GM18508 (cell line): ENCODE measurements around the gene MOV10.
"Not testable (repeated sequence)": the region's sequence is repeated elsewhere in the genome, so short reads cannot be mapped to it uniquely, and the experiment has no call there.

Experiments used
- ATAC-seq: cut with Tn5 transposase; IDR thresholded peaks from one replicate; pipeline ENCODE4 v1.9.1; 2021; ENCODE audit warnings: moderate number of reproducible peaks; ENCODE audit not compliant: insufficient read depth, unreplicated experiment

MOV10 gene

GRCh38 chr1:112728306-112728971 lies 54.0 kb downstream of the MOV10 start:
- not testable (repeated sequence) for ATAC-seq

DNA sequence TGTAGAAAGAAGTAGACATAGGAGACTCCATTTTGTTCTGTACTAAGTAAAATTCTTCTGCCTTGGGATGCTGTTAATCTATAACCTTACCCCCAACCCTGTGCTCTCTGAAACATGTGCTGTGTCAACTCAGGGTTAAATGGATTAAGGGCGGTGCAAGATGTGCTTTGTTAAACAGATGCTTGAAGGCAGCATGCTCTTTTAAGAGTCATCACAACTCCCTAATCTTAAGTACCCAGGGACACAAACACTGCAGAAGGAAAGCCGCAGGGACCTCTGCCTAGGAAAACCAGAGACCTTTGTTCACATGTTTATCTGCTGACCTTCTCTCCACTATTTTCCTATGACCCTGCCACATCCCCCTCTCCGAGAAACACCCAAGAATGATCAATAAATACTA lies 54.6 kb downstream of the MOV10 start:
- ATAC-seq = not testable (repeated sequence)

GRCh38 chr1:112729909-112730308 lies 55.5 kb downstream of the MOV10 start:
- ATAC-seq = no peak

- ATAC-seq = no peak
These were observed 57.0 kb downstream of the MOV10 start for GRCh38 chr1:112731451-112731850.

GRCh38 chr1:112735752-112736151 lies 61.3 kb downstream of the MOV10 start:
- ATAC-seq = no peak

DNA sequence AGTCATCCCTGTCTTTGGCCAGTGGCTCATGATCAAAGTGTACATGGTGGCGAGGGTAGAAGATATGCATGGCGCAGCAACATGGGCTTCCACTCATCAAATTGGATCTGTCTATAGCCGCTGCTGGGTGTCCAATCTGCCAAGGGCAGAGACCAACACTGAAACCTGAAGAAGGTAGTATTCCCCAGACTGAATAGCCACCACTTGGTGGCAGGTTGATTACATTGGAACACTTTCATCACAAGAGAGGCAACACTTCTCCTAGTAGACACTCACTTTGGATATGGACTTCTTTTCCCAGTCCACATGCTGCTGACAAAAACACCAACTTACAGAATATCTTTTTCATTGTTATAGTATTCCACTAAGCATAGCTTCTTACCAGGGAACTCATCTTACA lies 63.1 kb downstream of the MOV10 start:
- ATAC-seq = no peak

DNA sequence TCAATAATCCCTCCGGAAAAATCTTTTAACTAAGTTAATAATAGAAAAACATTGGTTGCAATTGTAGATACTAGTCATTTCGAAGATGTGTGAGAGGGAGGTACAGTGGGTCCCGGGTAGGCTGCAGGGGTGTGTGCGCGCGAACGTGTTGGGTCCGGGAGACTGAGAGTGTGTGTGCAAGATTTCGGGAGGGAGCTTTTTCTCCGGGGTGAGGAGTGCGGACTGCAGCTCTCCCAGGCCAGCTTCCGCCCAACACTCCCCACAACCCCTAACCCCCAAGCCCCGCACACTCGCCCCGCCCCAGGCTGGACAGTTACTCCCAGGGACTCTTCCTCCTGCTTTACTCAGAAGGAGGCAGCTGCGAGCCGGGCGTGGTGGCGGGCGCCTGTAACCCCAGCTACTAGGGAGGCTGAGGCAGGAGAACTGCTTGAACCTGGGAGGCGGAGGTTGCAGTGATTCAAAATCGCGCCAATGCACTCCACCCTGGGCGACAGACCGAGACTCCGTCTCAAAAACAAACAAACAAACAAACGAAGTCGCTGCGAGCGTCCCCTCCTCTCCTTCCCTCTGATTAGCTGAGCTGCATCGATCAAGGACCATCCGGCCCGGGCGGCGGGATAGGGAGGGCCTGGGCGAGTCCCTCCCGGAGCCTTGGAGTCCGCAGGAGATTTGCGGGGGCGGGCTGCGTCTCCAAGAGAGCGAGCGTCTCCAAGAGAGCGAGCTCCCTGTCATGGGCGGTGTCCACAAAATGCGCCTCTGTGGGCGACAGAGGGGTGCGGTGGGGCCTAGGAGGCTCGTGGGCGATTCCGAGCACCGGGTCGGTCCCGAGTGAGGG lies 68.9 kb downstream of the MOV10 start:
- ATAC-seq = no peak

- ATAC-seq = no peak
These were observed 69.6 kb downstream of the MOV10 start for GRCh38 chr1:112744009-112744578.

- ATAC-seq = no peak
These were observed 73.9 kb downstream of the MOV10 start for GRCh38 chr1:112748396-112748795.
